Thyroid gland (tissue), 4 donors: ENCODE results near the gene FHIT.

Experiments used
- POLR2A ChIP-seq, 2 donors: fragments of 450-650 bp; IDR thresholded peaks; one replicate each; pipeline ENCODE4 v1.6.1; 2017; ENCODE audit warnings: antibody characterized with exemption in 2 of 2, mild to moderate bottlenecking in 2 of 2, moderate library complexity in 1 of 2
- TF ChIP-seq, protein P1 (sequence below), 6 experiments: fragments of 200-600 bp in 3 of 6; fragments of 450-650 bp in 3 of 6; sonication (generic) in 3 of 6; IDR thresholded peaks; one replicate each; pipeline ENCODE4 v1.5.1; 2016 to 2019; ENCODE audit warnings: antibody characterized with exemption in 6 of 6, mild to moderate bottlenecking in 2 of 6, inconsistent platforms in 1 of 6, moderate library complexity in 1 of 6

DNA sequence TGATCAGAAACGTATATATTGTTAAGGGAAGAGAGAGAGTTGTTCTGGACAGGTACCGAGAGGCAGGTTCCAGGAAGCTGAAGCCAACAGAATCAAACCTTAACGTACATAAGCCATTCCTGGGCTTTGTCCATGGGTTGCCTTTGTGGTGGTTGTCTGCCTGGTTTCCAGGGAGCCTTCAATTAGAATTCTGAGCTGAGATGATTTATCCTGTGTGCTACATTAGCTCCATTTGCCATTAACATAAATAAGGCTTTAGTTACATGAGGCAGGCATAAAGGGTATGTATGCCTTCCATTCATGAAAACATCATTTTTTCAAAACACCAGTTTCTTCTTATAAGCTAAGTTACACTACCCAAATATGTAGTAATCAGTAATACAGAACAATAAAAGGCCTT lies 1472.0 kb downstream of the FHIT start:
- TF ChIP-seq, protein P1, sequence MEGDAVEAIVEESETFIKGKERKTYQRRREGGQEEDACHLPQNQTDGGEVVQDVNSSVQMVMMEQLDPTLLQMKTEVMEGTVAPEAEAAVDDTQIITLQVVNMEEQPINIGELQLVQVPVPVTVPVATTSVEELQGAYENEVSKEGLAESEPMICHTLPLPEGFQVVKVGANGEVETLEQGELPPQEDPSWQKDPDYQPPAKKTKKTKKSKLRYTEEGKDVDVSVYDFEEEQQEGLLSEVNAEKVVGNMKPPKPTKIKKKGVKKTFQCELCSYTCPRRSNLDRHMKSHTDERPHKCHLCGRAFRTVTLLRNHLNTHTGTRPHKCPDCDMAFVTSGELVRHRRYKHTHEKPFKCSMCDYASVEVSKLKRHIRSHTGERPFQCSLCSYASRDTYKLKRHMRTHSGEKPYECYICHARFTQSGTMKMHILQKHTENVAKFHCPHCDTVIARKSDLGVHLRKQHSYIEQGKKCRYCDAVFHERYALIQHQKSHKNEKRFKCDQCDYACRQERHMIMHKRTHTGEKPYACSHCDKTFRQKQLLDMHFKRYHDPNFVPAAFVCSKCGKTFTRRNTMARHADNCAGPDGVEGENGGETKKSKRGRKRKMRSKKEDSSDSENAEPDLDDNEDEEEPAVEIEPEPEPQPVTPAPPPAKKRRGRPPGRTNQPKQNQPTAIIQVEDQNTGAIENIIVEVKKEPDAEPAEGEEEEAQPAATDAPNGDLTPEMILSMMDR (IDR thresholded peaks at IDR 0.05) = no peak
- no peak for TF ChIP-seq POLR2A (IDR thresholded peaks at IDR 0.05)
